GM21515 (cell line): Measurements from ENCODE around the gene PSG6.
"Not testable (repeated sequence)": the region's sequence is repeated elsewhere in the genome, so short reads cannot be mapped to it uniquely, and the experiment has no call there.

Source experiments
- ATAC-seq: cut with Tn5 transposase; IDR thresholded peaks from one replicate; pipeline ENCODE4 v1.9.1; 2021; ENCODE audit not compliant: unreplicated experiment

Gene PSG6

GRCh38 chr19:42853231-42853630 is 64.5 kb downstream of the PSG6 start:
- not testable (repeated sequence) for ATAC-seq

DNA sequence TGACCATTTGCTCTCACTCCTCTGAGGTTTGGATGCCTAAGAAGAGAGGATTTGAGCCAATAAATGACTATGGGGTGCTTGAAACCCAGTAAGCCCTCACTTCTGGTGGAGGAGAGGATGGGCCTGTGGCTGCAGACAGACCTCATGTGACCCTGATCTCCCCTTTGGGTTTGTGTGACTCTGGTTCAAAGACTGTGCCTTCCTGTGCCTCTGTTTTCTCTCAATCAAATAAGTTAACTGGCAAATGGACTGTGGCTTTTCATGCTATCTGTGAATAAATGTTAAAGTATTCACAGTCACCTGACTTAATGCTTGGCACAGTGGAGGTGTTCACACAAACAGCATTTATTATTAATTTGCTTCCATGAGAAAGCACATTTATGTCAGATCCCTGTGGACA is 64.9 kb downstream of the PSG6 start:
- not testable (repeated sequence) for ATAC-seq
